Left kidney (tissue), 2 donors: ENCODE data around the gene SHANK3. TPM values are rescaled to one million over a fixed set of nuclear protein-coding genes. Genes with fewer than 3 reads are reported as not detected.
A peak's percentile ranks its signal among the peaks of the same experiment; 100 is the strongest.

Experiments
- DNase-seq: peaks from one replicate; pipeline ENCODE4 v3.0.0-alpha.2; 2013
- polyA plus RNA-seq: library from polyadenylated mRNA; unstranded; fragments of 120-200 nt; gene quantifications from one replicate; pipeline ENCODE4 v1.2.1, GENCODE V29; 2013; ENCODE audit not compliant: insufficient read length

SHANK3 gene
- polyA plus RNA-seq, 1 donor, result 13.6 TPM

GRCh38 chr22:50699001-50699755 is 26.6 kb downstream of the SHANK3 start:
- no peak for DNase-seq

DNA sequence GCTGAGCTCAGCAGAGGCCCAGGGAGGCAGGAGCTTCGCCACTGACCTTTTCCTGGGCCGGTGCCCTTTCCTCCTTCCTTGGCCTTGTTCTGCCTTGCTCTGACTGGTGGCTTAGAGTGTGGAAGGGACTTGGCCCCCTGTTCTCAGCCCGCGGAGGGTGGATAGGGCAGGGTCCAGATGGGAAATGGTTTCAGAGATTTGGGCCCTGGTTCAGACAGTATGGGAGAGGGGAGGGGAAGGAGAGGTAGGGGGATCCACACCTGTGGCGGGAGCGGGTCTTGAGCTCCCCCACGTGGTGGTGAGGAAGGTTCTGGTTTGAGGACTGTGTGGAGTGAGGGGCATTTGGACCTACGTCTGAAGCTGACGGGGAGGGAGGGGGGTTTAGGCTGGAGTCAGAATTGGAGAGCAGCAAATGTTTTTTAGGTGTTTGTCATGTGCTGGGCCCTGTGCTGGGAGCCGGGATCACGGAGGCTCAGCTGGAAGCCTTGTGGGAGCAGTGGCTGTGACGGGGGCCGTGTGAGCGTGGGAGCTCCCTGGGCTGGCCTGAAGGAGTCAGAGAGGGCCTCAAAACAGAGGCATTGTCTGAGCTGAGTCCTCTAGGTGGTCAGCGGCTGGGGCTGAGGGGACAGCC is 27.2 kb downstream of the SHANK3 start:
- no peak for DNase-seq

GRCh38 chr22:50700387-50701075 is 27.9 kb downstream of the SHANK3 start:
- DNase-seq, result no peak

DNA sequence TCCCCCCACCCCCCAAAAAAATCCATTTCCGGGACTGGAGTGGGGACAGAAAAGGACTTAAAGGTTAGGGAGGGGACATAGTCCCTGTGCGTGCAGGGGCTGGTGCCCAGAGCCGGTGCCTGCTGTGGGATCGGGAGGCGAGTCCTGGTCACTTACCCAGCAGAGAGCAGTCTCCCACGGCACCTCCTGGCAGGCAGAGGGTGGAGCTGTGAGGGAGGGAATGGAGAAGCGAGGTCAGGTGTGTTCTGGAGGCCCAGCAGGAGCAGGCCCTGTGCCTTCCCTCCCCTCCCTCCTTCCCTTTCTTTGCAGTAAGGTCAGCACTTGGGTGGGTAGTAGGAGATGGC is 28.4 kb downstream of the SHANK3 start:
- no peak for DNase-seq

DNA sequence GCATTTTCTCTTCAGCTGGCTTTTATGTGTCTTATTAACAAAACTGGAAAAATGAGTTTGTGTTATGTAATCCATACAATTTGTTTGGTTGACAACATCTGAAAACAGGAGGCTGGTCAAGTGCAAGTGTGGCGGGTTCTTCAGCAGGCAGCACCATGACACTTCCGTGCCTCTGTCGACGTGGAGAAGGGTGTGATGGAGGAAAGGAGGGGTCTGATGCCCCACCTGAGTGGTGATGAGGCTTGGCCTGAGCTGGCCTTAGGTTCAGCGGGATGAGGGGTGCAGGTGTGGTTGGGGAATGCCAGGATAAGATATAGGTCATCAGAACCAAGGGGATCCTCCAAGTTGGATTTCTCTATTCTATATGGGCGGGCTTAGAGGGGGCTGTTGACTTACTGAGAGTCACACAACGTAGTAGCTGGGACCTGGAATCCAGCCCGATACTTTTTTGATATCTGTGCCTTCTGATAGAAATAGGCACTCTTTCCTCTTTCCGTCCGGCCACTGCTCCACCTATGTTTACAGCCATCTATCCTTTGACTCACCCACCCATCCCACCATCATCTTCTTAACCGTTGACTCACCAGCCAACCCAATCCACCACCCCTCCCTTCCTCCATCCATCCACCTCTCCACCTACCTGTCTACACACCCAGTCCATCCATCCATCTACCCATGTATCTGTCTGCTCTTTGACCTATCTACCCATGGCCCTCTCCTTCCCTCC is 29.0 kb downstream of the SHANK3 start:
- no peak for DNase-seq

- DNase-seq, result no peak
These were observed 29.6 kb downstream of the SHANK3 start for GRCh38 chr22:50702261-50702671.

- DNase-seq, result no peak
These were observed 30.4 kb downstream of the SHANK3 start for GRCh38 chr22:50702821-50703725.

DNA sequence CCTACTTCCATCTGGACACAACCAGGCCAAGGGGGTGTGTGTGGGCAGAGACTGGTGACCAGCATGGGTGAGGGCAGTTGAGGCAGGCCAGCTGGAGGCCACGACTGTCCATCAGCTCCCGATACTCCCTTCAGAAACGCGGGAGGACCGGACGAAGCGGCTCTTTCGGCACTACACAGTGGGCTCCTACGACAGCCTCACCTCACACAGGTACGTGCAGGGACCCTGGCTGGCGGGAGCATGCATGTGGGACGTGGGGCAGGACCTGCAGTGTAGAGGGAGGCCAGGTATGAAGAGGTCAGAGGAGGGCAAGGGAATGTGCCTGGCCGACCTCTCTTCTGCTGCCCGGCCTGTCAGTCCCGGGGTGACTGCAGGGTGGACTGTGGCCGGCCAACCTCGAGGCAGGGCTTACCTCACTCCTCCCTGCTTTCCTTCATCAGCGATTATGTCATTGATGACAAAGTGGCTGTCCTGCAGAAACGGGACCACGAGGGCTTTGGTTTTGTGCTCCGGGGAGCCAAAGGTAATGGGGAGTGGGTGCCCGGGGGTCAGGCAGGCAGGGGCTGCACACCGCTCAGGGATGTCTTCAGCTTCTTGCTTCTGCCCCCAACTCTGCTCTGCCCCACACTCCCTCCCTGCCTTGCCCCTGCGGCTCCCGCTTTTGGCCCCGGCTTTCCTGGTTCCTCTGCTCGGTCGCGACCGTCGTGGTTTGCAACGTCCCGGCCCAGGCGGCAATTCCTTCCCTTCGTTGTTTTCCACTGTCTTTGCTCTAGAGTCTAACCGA is 31.3 kb downstream of the SHANK3 start:
- no peak for DNase-seq

- DNase-seq, result no peak
These were observed 32.0 kb downstream of the SHANK3 start for GRCh38 chr22:50704510-50705218.

DNA sequence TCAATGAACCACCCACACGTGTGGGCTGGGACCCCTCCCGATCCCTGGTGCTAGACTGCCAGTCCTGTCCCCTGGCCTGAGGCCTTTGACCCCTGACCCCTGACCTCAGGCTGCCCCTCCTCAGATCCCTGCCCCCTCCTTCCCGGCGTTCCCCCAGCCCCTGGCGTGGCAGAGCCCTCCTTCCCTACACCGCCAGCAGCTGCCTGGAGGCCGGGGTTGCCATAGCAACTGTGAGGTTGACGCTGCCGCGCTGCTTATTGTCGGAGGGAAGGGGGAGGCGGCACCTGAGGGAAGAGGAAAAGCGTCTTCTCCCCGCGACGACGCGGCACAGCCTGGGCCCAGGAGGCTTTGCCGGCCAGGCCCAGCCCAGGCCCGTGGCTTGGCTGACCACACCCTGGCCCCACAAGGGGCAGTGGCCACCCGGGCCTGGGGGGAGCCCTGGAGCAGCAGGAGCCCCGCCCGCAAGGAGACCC is 32.6 kb downstream of the SHANK3 start:
- peak; percentile 92 for DNase-seq

GRCh38 chr22:50705851-50706351 is 33.3 kb downstream of the SHANK3 start:
- no peak for DNase-seq

- DNase-seq, result no peak
These were observed 34.0 kb downstream of the SHANK3 start for GRCh38 chr22:50706481-50707125.

- no peak for DNase-seq
These were observed 35.9 kb downstream of the SHANK3 start for GRCh38 chr22:50708474-50708873.

GRCh38 chr22:50708996-50709395 is 36.4 kb downstream of the SHANK3 start:
- DNase-seq, result no peak

DNA sequence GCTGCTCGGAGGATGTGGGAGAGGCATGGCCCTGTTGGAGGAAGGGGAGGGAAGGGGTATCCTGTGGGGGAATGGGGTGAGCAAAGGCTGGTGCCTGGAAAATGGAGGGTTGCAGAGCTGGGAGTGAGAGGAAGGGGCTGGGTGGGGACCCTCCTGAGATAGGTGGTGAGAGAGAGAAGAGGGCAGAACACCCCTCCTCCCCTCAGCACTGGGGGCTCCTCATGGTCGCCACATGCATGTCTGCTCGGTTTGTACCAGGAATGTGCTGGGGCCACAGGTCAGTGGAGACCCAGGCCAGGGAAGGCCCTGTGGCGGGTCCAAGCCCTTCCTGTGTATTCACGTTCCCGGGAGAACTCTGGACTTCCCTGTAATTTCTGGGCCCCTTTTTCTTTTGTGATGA is 37.6 kb downstream of the SHANK3 start:
- no peak for DNase-seq

GRCh38 chr22:50710886-50711285 is 38.3 kb downstream of the SHANK3 start:
- DNase-seq, result no peak

DNA sequence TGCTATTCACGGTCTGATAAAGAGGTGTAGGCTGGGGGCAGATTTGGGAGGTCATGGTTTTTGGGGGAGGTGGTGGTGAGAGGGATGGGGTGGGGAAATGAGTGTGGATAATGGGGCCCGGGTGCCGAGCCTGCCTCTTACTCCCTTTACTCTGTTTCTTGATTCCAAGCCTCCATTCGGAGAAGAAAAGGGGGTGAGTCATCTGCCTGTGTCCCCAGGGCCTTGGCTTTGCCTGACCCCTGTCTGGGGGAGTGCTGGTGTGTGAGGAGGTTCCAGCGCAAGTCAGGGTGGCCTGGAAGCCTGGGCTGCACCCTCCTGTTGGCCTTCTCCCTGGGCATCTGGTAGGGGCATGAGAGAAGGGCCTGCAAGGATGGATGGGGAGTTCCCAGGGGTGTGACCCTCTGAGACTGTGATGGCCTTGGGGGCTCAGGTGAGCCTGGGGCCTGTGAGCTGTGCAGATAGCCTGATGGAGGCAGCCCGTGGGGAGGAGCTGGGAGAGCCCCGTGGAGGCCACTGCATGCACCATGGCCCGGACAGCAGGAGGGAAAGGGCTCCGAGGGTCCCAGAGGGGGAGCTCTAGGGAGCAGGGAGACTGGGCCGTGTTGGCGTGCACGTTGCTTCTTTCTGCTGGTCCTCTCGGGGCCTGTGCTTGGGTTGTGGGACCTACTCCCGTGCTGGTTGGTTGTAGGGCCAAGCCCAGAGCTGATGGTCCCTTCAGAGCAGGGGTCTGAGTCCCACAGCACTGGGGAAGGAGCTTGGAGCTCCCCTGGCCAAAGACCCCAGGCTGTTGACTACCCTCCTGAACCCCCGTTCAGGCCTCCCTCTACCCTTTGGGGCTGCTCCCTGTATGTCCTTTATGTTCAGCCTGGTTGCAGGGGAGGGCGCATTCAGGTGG is 39.1 kb downstream of the SHANK3 start:
- no peak for DNase-seq

DNA sequence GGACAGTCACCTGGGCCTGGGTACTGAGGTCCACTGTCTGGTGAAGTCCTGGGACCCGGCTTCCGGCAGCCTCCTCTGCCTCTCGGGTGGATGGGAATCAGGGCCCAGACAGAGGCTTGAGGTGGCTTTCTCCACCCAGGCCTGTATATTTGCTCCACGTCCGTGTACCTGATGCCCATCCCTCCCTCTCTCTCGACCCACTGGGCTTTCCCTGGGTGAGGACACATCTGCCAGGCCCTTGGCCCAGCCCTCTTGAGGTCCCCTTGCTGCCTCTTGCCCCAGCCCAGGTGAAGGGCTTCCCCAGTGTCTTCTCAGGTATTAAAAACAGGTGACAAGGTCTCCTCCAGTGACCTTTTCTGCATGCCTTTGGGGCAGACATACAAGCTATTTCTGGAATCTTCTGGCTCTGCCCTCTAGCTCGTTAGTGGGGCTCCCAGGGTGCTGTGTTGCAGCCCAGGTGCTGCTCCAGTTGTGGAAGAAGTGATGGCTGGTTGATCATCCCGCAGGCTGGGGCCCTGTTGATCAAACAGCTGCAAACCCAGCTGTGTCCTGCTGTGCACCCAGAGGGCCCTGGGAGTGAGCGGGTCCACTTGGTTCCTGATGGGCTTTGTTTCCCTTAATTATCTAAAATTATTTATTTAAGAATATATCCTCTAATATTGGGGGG is 39.9 kb downstream of the SHANK3 start:
- no peak for DNase-seq
